Lower lobe of right lung (tissue), 2 donors: ENCODE data around the gene SH3GL1. TPM values are rescaled to one million over a fixed set of nuclear protein-coding genes. Genes with fewer than 3 reads are reported as not detected.
A peak's percentile ranks its signal among the peaks of the same experiment; 100 is the strongest.

ENCODE experiments used
- ATAC-seq, 2 donors: fragments of 200-7000 bp; cut with Tn5 transposase; one replicate each; pipeline ENCODE4 v1.9.1; 2020 to 2022; ENCODE audit warnings: mild to moderate bottlenecking in 2 of 2, moderate library complexity in 2 of 2
- DNase-seq: peaks from one replicate; pipeline ENCODE4 v3.0.0-alpha.2; 2020
- H3K27ac ChIP-seq: fragments of 200-600 bp; one replicate; pipeline ENCODE4 v1.8.0; 2022
- H3K27me3 ChIP-seq: fragments of 200-600 bp; one replicate; pipeline ENCODE4 v1.8.0; 2022; ENCODE audit warnings: low read depth
- H3K36me3 ChIP-seq: fragments of 200-600 bp; one replicate; pipeline ENCODE4 v1.8.0; 2022; ENCODE audit warnings: mild to moderate bottlenecking
- H3K4me1 ChIP-seq: fragments of 200-600 bp; one replicate; pipeline ENCODE4 v1.8.0; 2022
- H3K4me3 ChIP-seq: fragments of 200-600 bp; one replicate; pipeline ENCODE4 v1.8.0; 2022; ENCODE audit warnings: mild to moderate bottlenecking
- H3K9me3 ChIP-seq: fragments of 200-600 bp; one replicate; pipeline ENCODE4 v1.8.0; 2022
- CTCF ChIP-seq: fragments of 200-600 bp; IDR thresholded peaks from one replicate; pipeline ENCODE4 v1.8.0; 2022; ENCODE audit warnings: antibody characterized with exemption, mild to moderate bottlenecking
- intact Hi-C: fragments of 100-400 bp; cut with DNase I; formaldehyde crosslinking; loops from one replicate; pipeline ENCODE4 v1.11.0; 2022
- total RNA-seq: library from RNA; stranded (reverse); fragmentation: NEBNext Ultra II Directional; extraction: Animal tissue kit (Norgen Biotek cat#: 25700); gene quantifications from one replicate; pipeline ENCODE4 v1.2.1, GENCODE V29; 2021
- donor health status: DM: no; HTN: yes; CAD: no; lungs with severe emphysema.

Gene SH3GL1
- total RNA-seq, 1 donor from 2014 or later: 44.3 TPM

GRCh38 chr19:4362101-4362828, 38.1 kb downstream of the SH3GL1 start:
- H3K27ac ChIP-seq: no peak overlapping the region
- intact Hi-C loops: no loop called here
- peaks cover 2% of the 10 kb centered on the region for H3K4me1 ChIP-seq
- ATAC-seq: no peak
- DNase-seq: no peak
- peaks cover 90% of the 10 kb centered on the region for H3K36me3 ChIP-seq
- H3K27me3 ChIP-seq: no peaks in the 10 kb centered on the region
- no peak for TF ChIP-seq CTCF
- no peak overlapping the region for H3K4me3 ChIP-seq
- H3K9me3 ChIP-seq: no peaks in the 10 kb centered on the region

DNA sequence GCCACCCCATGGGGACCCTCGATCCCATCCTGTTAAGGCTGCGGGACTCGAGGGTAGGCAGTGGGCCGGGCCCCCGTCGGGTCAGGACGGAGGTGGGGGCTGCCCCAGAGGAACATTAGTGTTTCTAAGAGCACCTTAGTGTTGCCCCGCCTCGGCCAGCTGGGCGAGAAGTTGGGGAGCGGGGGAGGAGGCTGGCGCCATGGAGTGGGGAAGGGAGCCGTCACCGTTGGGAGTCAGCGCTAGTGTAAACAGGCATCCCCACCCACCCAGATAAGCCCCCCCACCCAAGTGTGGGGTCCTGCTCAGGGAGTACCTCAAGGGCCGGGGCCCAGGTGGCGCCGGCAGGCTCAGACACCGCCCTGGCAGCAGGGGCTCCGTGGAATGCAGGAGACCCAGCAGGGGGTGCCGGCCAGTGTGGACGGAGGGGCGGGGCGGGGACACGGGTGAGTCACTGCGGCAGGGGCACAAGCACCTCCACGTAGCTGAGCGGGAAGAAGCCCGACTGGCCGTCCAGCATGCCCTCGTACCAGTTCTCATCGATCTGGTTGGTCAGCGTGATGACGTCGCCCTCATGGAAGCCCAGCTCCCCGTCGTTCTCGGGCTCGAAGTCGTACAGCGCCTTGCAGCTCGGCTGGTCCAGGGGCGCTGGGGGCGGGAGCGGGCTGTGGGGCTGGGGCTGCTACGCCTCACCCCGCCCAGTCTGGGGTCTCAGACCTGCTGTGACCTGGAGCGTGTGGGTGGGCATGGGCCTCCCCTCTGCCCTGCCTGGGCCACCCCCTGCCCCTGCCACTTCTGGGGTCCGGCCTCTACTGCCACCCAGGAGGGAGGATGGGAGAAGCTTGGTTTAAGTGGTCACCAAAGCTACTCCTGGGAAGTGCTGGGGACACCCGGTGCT, 38.9 kb downstream of the SH3GL1 start:
- no peak for TF ChIP-seq CTCF
- Histone ChIP-seq H3K27me3 (no peaks in the 10 kb centered on the region), H3K4me3 (no peak overlapping the region), H3K9me3 (no peaks in the 10 kb centered on the region), H3K4me1 (no peaks in the 10 kb centered on the region), H3K36me3 (peaks cover 85% of the 10 kb centered on the region), H3K27ac (no peak overlapping the region)
- ATAC-seq (peak in 1 of 2 donors; percentile 4), DNase-seq (peak; percentile 48)
- intact Hi-C loops: no loop called here

GRCh38 chr19:4360641-4361151, 39.7 kb downstream of the SH3GL1 start:
- Histone ChIP-seq H3K9me3 (no peaks in the 10 kb centered on the region), H3K4me3 (no peak overlapping the region), H3K27ac (no peak overlapping the region), H3K36me3 (peaks cover 85% of the 10 kb centered on the region), H3K4me1 (no peaks in the 10 kb centered on the region), H3K27me3 (no peaks in the 10 kb centered on the region)
- DNase-seq (peak; percentile 49), ATAC-seq (no peak)
- no peak for TF ChIP-seq CTCF
- intact Hi-C loops: no loop called here

GRCh38 chr19:4360081-4360569, 40.2 kb downstream of the SH3GL1 start:
- Histone ChIP-seq H3K4me1 (no peaks in the 10 kb centered on the region), H3K36me3 (peaks cover 80% of the 10 kb centered on the region), H3K4me3 (no peak overlapping the region), H3K27ac (no peak overlapping the region), H3K27me3 (no peaks in the 10 kb centered on the region), H3K9me3 (no peaks in the 10 kb centered on the region)
- intact Hi-C loops: no loop called here
- ATAC-seq: no peak
- TF ChIP-seq CTCF: no peak
- DNase-seq: no peak

DNA sequence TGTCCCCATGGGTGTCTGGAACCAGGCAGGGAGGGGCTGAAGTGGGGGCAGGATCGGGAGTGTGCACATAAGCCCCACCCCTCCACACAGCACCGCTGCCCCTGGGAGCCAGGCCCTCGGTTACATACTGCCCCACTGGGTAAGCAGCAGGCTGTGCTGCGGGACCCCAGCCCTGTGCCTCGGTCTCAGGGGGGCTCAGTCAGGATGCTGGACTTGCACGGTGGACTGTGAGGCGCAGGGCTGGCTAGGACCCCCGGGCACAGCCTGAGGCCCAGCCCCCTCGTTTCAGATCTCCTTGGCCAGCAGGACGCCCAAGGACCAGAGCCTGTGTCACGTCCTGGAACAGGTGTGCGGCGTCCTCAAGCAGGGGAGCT, 40.7 kb downstream of the SH3GL1 start:
- no peak for TF ChIP-seq CTCF
- Histone ChIP-seq H3K36me3 (peaks cover 78% of the 10 kb centered on the region), H3K4me3 (no peak overlapping the region), H3K4me1 (no peaks in the 10 kb centered on the region), H3K9me3 (no peaks in the 10 kb centered on the region), H3K27ac (no peak overlapping the region), H3K27me3 (no peaks in the 10 kb centered on the region)
- intact Hi-C loops: no loop called here
- no peak for DNase-seq
- no peak for ATAC-seq
